SK-N-MC (cell line): Measurements from ENCODE around the gene ANGPTL4.

Experiments used
- EZH2 ChIP-seq: fragments of 200-600 bp; sonication (generic); IDR thresholded peaks from one replicate; pipeline ENCODE4 v1.6.1; 2017; ENCODE audit warnings: antibody characterized with exemption
- FOXP2 ChIP-seq: optimal IDR thresholded peaks from 2 replicates; pipeline ENCODE3; 2011; ENCODE audit warnings: mild to moderate bottlenecking, moderate library complexity; ENCODE audit not compliant: insufficient read depth; ENCODE audit errors: extremely low read length, control extremely low read depth
- POLR2AphosphoS5 ChIP-seq: IDR thresholded peaks from 2 replicates; pipeline ENCODE4 v1.6.1; 2012; ENCODE audit warnings: mild to moderate bottlenecking, low read depth, low read length, borderline replicate concordance

- no peak for TF ChIP-seq EZH2
- no peak for TF ChIP-seq POLR2AphosphoS5
- no peak for TF ChIP-seq FOXP2
Measured at GRCh38 chr19:8421484-8422461, 57.8 kb downstream of the ANGPTL4 start.
